GM23338 (cell line): ENCODE results near the gene RBFOX1. TPM values are rescaled to one million over a fixed set of nuclear protein-coding genes. Genes with fewer than 3 reads are reported as not detected.

ENCODE experiments used
- ATAC-seq: fragments of 200-7000 bp; cut with Tn5 transposase; 3 replicates; pipeline ENCODE4 v1.9.1; 2020
- DNase-seq: peaks from one replicate; pipeline ENCODE4 v3.0.0-alpha.2; 2015; ENCODE audit warnings: low spot score
- H2AFZ ChIP-seq: fragments of 200-600 bp; sonication (generic); 2 replicates; pipeline ENCODE4 v1.8.0; 2016; ENCODE audit warnings: antibody characterized with exemption, mild to moderate bottlenecking, moderate library complexity
- H3F3A ChIP-seq: fragments of 200-600 bp; sonication (generic); replicated peaks from 2 replicates; pipeline ENCODE4 v1.8.0; 2017; ENCODE audit warnings: antibody characterized with exemption, mixed run types, low read depth
- H3K27ac ChIP-seq: fragments of 200-600 bp; sonication (generic); 2 replicates; pipeline ENCODE4 v1.6.1; 2016; ENCODE audit warnings: low read depth
- H3K27me3 ChIP-seq: fragments of 200-600 bp; sonication (generic); 2 replicates; pipeline ENCODE4 v1.8.0; 2016; ENCODE audit warnings: mild to moderate bottlenecking, mixed run types, moderate library complexity; ENCODE audit not compliant: insufficient read depth
- H3K36me3 ChIP-seq: fragments of 200-600 bp; sonication (generic); 2 replicates; pipeline ENCODE4 v1.8.0; 2016; ENCODE audit warnings: mild to moderate bottlenecking; ENCODE audit not compliant: insufficient read depth
- H3K4me1 ChIP-seq: fragments of 200-600 bp; sonication (generic); 2 replicates; pipeline ENCODE4 v1.8.0; 2016; ENCODE audit warnings: mild to moderate bottlenecking, moderate library complexity; ENCODE audit not compliant: insufficient read depth
- H3K4me2 ChIP-seq: fragments of 200-600 bp; sonication (generic); 2 replicates; pipeline ENCODE4 v1.7.1; 2017; ENCODE audit warnings: mixed run types
- H3K4me3 ChIP-seq: fragments of 200-600 bp; sonication (generic); 2 replicates; pipeline ENCODE4 v1.6.1; 2016; ENCODE audit warnings: mixed run types
- H3K79me2 ChIP-seq: fragments of 200-600 bp; sonication (generic); replicated peaks from 2 replicates; pipeline ENCODE4 v1.8.0; 2017; ENCODE audit warnings: mild to moderate bottlenecking; ENCODE audit not compliant: insufficient read depth
- H3K9me2 ChIP-seq: fragments of 200-600 bp; sonication (generic); 2 replicates; pipeline ENCODE4 v1.8.0; 2017; ENCODE audit not compliant: insufficient read depth
- H4K20me1 ChIP-seq: fragments of 200-600 bp; sonication (generic); replicated peaks from 2 replicates; pipeline ENCODE4 v1.8.0; 2017; ENCODE audit warnings: mild to moderate bottlenecking; ENCODE audit not compliant: insufficient read depth
- H3K27ac Mint-ChIP-seq: 2 replicates; pipeline ENCODE4 v1.8.0; 2020; ENCODE audit warnings: inconsistent platforms, mild to moderate bottlenecking, moderate library complexity, mixed read lengths
- H3K27me3 Mint-ChIP-seq: 3 replicates; pipeline ENCODE4 v1.8.0; 2022; ENCODE audit warnings: low read depth, mild to moderate bottlenecking, moderate library complexity, mixed read lengths, inconsistent platforms; ENCODE audit not compliant: insufficient read depth, poor library complexity
- H3K36me3 Mint-ChIP-seq: 3 replicates; pipeline ENCODE4 v1.8.0; 2021; ENCODE audit warnings: low read depth, mild to moderate bottlenecking, inconsistent platforms, moderate library complexity, mixed read lengths
- H3K4me1 Mint-ChIP-seq: 3 replicates; pipeline ENCODE4 v1.8.0; 2020; ENCODE audit warnings: mild to moderate bottlenecking, inconsistent platforms, mixed read lengths
- H3K4me3 Mint-ChIP-seq: 3 replicates; pipeline ENCODE4 v1.8.0; 2021; ENCODE audit warnings: moderate library complexity, mild to moderate bottlenecking, inconsistent platforms, mixed read lengths
- H3K9me3 Mint-ChIP-seq: 3 replicates; pipeline ENCODE4 v1.8.0; 2020; ENCODE audit warnings: moderate library complexity, mild to moderate bottlenecking, inconsistent platforms, mixed read lengths
- CREB1 ChIP-seq: fragments of 250-450 bp; sonication (Bioruptor Pico); IDR thresholded peaks from 2 replicates; pipeline ENCODE4 v1.5.0; 2020; ENCODE audit warnings: low read depth, mild to moderate bottlenecking, moderate library complexity
- CTCF ChIP-seq, 2 experiments: fragments of 200-600 bp in 1 of 2; sonication (generic) in 1 of 2; conservative IDR thresholded peaks; 2 replicates each; pipeline versions ENCODE4 v1.5.1 to v1.6.1; 2016 to 2017; ENCODE audit warnings: antibody characterized with exemption in 2 of 2, low read depth in 2 of 2, mild to moderate bottlenecking in 2 of 2, moderate library complexity in 1 of 2
- JUNB ChIP-seq: IDR thresholded peaks from one replicate; pipeline ENCODE4 v1.6.1; 2016; ENCODE audit warnings: antibody characterized with exemption; ENCODE audit not compliant: unreplicated experiment
- NANOG ChIP-seq: IDR thresholded peaks from 2 replicates; pipeline ENCODE4 v1.6.1; 2016; ENCODE audit warnings: antibody characterized with exemption, borderline replicate concordance
- REST ChIP-seq: IDR thresholded peaks from one replicate; pipeline ENCODE4 v1.6.1; 2018; ENCODE audit warnings: antibody characterized with exemption; ENCODE audit not compliant: unreplicated experiment
- ZNF114 ChIP-seq: fragments of 250-450 bp; sonication (Bioruptor Pico); IDR thresholded peaks from 2 replicates; pipeline ENCODE4 v1.5.0; 2020; ENCODE audit warnings: mild to moderate bottlenecking, moderate library complexity
- ZNF331 ChIP-seq: fragments of 250-450 bp; sonication (Bioruptor Pico); IDR thresholded peaks from 2 replicates; pipeline ENCODE4 v1.5.0; 2020; ENCODE audit warnings: low read depth, mild to moderate bottlenecking, moderate library complexity
- ZNF462 ChIP-seq: fragments of 250-450 bp; sonication (Bioruptor Pico); IDR thresholded peaks from 2 replicates; pipeline ENCODE4 v1.5.0; 2020; ENCODE audit warnings: mild to moderate bottlenecking, moderate library complexity
- polyA plus RNA-seq: library from polyadenylated mRNA; unstranded; fragments of >200 nt; fragmentation: Nextera tagmentation; extraction: Ambion mirVana; gene quantifications from 2 replicates; pipeline ENCODE4 v1.2.1, GENCODE V29; 2016
- total RNA-seq: library from RNA; depleted of rRNA; stranded (reverse); fragments of >200 nt; shearing (Covaris generic); gene quantifications from 2 replicates; pipeline ENCODE4 v1.2.3, GENCODE V29; 2014

The RBFOX1 gene
- total and polyA plus RNA-seq, 2 experiments from 2014 or later: 2.5 to 3.6 TPM

- TF ChIP-seq ZNF462 (CRISPR knock-in tag): no peak
These were observed 117.2 kb downstream of the RBFOX1 start (continued) for GRCh38 chr16:7449808-7450207.

GRCh38 chr16:7450440-7450839, 117.8 kb downstream of the RBFOX1 start:
- Histone ChIP-seq H3K4me3 (no peak overlapping the region), H3K4me2 (no peak overlapping the region), H3K9me2 (no peaks in the 10 kb centered on the region), H3K79me2 (no peaks in the 10 kb centered on the region), H3K27me3 (no peaks in the 10 kb centered on the region), H3K4me1 (no peaks in the 10 kb centered on the region), H3K27ac (no peak overlapping the region), H3F3A (no peaks in the 10 kb centered on the region), H2AFZ (no peak overlapping the region), H3K36me3 (no peaks in the 10 kb centered on the region), H4K20me1 (no peaks in the 10 kb centered on the region)
- Mint-ChIP-seq H3K36me3 (peaks cover 5% of the 10 kb centered on the region; the same call in 1 of the 3 replicates), H3K27me3 (peaks cover 3% of the 10 kb centered on the region), H3K4me1 (peaks cover 36% of the 10 kb centered on the region), H3K9me3 (peaks cover 9% of the 10 kb centered on the region; the same call in 2 of the 3 replicates), H3K4me3 (no peak overlapping the region), H3K27ac (no peak overlapping the region)
- DNase-seq: no peak
- no peak for ATAC-seq
- TF ChIP-seq NANOG (no peak), ZNF331 (CRISPR knock-in tag) (no peak), JUNB (no peak), CTCF (conservative IDR thresholded peaks at IDR 0.05; ENCODE audit: low read depth in 2 of 2) (no peak), ZNF114 (CRISPR knock-in tag) (no peak), REST (no peak), CREB1 (CRISPR knock-in tag) (no peak)
